ENCODE data around the gene OAS3.

Gene OAS3

DNA sequence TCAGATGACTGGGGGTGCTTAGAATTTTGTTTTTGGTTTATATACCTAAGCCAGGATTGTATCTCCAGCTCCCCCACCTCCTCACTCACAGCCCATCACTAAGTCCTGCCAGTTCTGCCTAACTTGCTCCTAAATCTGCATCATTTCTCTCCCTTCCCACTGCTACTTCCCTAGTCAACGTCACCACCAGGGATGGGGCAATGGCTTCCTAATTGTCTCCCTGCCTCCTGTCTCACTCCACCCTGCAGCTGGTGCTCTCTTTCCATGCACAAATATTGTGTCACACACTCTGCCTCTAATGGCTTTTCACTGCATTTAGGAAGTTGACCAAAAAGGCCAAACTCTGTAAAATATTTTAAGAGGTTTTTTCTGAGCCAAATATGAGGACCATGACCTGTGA, 51.5 kb downstream of the OAS3 start:
- TF ChIP-seq, protein P1, sequence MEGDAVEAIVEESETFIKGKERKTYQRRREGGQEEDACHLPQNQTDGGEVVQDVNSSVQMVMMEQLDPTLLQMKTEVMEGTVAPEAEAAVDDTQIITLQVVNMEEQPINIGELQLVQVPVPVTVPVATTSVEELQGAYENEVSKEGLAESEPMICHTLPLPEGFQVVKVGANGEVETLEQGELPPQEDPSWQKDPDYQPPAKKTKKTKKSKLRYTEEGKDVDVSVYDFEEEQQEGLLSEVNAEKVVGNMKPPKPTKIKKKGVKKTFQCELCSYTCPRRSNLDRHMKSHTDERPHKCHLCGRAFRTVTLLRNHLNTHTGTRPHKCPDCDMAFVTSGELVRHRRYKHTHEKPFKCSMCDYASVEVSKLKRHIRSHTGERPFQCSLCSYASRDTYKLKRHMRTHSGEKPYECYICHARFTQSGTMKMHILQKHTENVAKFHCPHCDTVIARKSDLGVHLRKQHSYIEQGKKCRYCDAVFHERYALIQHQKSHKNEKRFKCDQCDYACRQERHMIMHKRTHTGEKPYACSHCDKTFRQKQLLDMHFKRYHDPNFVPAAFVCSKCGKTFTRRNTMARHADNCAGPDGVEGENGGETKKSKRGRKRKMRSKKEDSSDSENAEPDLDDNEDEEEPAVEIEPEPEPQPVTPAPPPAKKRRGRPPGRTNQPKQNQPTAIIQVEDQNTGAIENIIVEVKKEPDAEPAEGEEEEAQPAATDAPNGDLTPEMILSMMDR (IDR thresholded peaks at IDR 0.05; ENCODE audit: low read depth, low read length) = no peak
- no peak overlapping the region for H3K4me3 ChIP-seq (replicated peaks in 1 of 2; ENCODE audit: low read depth in 2 of 2, low read length in 2 of 2)
- no peak for DNase-seq (ENCODE audit: low read depth in 2 of 2)

DNA sequence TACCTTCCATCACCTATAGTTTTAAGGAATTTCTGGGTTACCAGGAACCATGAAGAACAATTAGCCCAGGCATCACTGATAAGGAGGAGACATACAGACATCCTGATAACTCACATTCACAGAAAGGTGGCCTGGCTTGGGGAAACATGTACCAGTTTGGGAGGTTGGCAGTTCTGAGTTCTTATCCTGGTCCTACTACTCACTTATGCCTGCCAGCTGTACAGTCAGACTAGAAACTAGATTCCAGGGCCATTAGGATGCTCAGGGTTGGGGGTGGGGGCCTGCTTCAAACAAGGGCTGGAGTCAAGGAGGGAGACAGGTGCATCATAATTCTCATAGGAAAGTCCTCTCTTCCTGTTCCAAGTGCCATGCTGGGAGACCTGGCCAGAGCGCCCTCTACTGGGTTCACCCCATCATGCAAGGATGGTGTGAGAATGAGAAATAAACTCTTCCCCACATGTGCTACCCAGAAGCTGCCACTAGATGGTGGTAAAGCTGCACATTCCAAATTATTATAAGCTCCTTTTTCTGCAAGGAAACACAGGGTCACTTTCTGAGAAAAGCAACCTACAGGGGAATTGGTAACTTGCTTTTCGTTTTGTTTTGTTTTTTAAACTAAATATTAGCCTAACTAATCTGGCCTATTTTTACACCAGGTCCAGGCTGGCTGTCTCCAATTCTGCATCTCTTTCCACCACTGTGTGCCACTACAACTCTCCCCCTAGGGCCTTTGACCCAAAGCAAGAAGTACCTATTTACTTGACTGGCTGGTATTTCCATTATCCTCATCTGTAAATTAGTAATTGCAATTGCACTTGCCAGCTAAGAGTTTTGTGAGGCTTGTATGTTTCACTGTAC, 54.5 kb downstream of the OAS3 start:
- H3K4me3 ChIP-seq (replicated peaks in 1 of 2; ENCODE audit: low read depth in 2 of 2, low read length in 2 of 2) = no peak overlapping the region
- DNase-seq (ENCODE audit: low read depth in 2 of 2) = peak; percentile 76 to 84
- TF ChIP-seq, protein P1 (IDR thresholded peaks at IDR 0.05; ENCODE audit: low read depth, low read length) = peak; percentile 95

DNA sequence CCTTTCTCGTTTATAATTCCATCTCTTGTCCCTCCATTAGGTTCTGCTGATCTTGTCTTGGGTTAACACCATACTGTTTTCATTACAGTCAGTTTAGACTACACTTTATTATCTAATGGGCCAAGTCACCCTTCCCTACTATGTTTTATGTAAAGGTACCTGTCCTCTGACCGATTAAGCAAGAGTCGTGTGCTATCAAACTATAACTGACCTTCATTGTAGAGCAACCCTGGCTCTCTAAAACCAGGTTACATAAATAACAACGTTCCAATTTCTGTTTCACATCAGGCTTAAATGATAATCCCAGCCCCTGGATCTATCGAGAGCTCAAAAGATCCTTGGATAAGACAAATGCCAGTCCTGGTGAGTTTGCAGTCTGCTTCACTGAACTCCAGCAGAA, 56.7 kb downstream of the OAS3 start:
- TF ChIP-seq, protein P1 (IDR thresholded peaks at IDR 0.05; ENCODE audit: low read depth, low read length) = no peak
- H3K4me3 ChIP-seq (replicated peaks in 1 of 2; ENCODE audit: low read depth in 2 of 2, low read length in 2 of 2) = no peak overlapping the region
- DNase-seq (ENCODE audit: low read depth in 2 of 2) = no peak

DNA sequence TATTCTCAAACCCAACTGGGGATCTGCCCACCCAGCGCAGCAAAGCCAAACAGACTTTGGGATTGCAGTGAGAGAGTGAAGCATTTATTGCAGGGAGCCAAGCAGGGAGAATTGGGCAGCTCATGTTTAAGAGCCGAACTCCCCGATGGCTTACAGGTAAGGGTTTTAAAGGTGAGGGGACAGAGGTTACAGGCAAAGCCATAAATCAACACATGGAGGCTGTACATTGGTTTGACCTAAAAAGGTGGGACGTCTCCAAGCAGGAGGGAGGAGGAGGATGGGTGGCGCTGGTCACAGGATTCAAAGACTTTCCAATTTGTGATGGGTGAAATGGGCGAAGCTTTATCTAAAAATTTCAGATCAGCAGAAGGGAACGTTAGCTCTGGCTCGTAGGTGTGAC, 58.2 kb downstream of the OAS3 start:
- no peak for DNase-seq (ENCODE audit: low read depth in 2 of 2)
- TF ChIP-seq, protein P1 (IDR thresholded peaks at IDR 0.05; ENCODE audit: low read depth, low read length) = no peak
- no peak overlapping the region for H3K4me3 ChIP-seq (replicated peaks in 1 of 2; ENCODE audit: low read depth in 2 of 2, low read length in 2 of 2)

DNA sequence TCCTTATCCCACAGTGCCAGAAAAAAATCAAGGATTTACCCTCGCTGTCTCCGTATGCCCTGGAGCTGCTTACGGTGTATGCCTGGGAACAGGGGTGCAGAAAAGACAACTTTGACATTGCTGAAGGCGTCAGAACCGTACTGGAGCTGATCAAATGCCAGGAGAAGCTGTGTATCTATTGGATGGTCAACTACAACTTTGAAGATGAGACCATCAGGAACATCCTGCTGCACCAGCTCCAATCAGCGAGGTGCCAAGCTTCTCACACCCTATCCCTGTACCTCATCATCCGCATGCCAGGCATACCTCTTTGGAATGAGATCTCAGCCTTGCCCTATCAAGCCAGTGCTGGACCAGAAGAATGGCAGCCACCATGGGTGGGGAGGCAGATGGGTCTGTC, 59.2 kb downstream of the OAS3 start:
- TF ChIP-seq, protein P1 (IDR thresholded peaks at IDR 0.05; ENCODE audit: low read depth, low read length) = no peak
- H3K4me3 ChIP-seq (replicated peaks in 1 of 2; ENCODE audit: low read depth in 2 of 2, low read length in 2 of 2) = no peak overlapping the region
- DNase-seq (ENCODE audit: low read depth in 2 of 2) = no peak

DNA sequence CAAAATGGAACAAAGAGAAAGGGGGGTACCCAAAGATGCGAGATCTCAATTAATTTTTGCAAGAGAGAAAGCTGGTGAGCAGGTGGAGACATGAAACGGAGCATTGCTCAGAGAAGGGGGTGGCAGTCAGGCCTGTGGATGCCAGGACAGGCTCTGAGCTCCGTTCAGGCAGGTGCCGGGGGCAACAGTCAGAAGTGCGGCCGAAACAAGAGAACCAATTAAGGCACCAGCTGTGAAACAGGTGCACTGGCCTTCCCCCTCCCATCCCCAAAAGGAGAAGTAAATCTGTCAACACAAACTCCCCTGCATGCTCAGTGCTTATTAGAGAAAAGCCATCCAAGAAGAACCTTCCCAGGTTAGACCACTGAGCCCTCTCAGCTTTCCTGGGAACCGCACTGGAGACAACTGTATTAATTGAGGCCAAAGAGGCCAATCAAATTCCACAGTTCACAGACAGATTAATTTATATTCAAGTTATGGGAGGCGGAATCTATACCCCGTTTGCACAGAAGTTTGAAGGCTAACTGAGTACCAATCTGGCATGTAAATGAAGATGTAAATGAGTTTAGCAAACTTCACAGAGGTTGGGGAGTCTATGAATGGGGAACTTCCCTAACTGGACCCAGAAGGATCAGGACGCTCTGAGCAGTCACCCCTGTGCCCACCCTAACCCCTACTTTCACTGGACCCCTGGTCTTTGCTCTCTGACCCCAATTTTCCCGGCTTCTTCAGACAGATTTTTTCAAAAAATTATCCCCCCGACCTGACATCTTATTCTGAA, 60.9 kb downstream of the OAS3 start:
- H3K4me3 ChIP-seq (replicated peaks in 1 of 2; ENCODE audit: low read depth in 2 of 2, low read length in 2 of 2) = no peak overlapping the region
- TF ChIP-seq, protein P1 (IDR thresholded peaks at IDR 0.05; ENCODE audit: low read depth, low read length) = no peak
- DNase-seq (ENCODE audit: low read depth in 2 of 2) = no peak
